Measurements from ENCODE around the gene CMTM3. TPM values are rescaled to one million over a fixed set of nuclear protein-coding genes. Genes with fewer than 3 reads are reported as not detected.

The CMTM3 gene
- total RNA-seq, 6 experiments from 2014 or later: 1.6 to 9.6 (median 5.4) TPM

DNA sequence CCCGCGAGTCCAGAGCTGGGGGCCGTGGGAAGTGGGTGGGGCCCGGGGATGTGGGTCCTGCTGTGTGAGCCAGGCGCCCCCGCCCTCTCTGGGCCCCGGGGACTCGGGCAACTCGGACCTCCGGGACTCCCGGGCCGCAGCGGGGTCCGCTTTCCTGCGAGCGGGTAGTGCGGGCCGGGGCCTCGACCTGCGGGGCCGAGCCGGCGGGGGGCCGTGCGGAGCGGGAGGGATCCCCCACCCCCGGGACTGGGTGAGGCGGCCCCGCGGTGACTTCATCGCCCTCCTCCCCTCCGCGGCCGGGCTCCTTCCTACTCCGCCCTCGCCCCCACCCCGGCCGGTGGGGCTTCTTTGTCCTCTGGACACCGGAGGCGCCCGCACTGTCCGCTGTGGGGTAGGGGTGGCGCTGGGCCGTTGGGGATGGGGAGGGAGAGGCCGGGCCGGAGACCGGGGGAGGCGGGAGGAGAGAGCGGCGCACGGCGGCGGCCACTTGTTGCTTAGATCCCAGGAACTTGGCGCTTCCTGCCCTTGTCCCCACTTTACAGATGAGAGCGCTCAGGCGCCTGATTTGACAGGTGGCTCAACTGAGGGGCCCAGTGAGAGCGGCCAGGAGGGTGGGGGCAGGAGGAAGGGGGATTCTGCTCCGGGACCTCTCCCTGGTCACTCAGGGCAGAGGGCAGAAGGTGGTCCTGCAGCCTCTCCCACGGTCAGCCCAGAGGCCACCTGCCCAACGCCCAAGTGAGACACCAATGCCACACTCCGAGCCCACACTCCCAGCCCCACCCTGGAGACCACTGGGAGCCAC is 874 bp downstream of the CMTM3 start:
- TF ChIP-seq, protein P1, sequence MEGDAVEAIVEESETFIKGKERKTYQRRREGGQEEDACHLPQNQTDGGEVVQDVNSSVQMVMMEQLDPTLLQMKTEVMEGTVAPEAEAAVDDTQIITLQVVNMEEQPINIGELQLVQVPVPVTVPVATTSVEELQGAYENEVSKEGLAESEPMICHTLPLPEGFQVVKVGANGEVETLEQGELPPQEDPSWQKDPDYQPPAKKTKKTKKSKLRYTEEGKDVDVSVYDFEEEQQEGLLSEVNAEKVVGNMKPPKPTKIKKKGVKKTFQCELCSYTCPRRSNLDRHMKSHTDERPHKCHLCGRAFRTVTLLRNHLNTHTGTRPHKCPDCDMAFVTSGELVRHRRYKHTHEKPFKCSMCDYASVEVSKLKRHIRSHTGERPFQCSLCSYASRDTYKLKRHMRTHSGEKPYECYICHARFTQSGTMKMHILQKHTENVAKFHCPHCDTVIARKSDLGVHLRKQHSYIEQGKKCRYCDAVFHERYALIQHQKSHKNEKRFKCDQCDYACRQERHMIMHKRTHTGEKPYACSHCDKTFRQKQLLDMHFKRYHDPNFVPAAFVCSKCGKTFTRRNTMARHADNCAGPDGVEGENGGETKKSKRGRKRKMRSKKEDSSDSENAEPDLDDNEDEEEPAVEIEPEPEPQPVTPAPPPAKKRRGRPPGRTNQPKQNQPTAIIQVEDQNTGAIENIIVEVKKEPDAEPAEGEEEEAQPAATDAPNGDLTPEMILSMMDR (IDR thresholded peaks at IDR 0.05): no peak
- intact Hi-C loops (cut with DNase I): loop anchor here (5.0 to 10.0 kb wide), 3 partner anchors 131 to 198 kb away; partner anchors contain the start of gene BEAN1 (in 1 of the 2)
- Histone ChIP-seq H3K4me1 (peaks cover 0 to 4% (median 2%) of the 10 kb centered on the region in 4 donors), H3K36me3 (no peaks in the 10 kb centered on the region), H3K27me3 (no peaks in the 10 kb centered on the region), H3K27ac (peak overlapping the region; percentile 63 to 89 (median 71)), H3K9me3 (no peaks in the 10 kb centered on the region), H3K4me3 (peak overlapping the region; percentile 52 to 67 (median 66))
- DNase-seq (peak in 2 of 3 donors; percentile 67 to 73), ATAC-seq (peak; percentile 16 to 47 (median 36))
- no CpG with 5 or more reads among the region's 61 CpGs for WGBS (ENCODE audit: insufficient coverage, low coverage, low lambda C conversion rate, missing lambda C conversion rate)

DNA sequence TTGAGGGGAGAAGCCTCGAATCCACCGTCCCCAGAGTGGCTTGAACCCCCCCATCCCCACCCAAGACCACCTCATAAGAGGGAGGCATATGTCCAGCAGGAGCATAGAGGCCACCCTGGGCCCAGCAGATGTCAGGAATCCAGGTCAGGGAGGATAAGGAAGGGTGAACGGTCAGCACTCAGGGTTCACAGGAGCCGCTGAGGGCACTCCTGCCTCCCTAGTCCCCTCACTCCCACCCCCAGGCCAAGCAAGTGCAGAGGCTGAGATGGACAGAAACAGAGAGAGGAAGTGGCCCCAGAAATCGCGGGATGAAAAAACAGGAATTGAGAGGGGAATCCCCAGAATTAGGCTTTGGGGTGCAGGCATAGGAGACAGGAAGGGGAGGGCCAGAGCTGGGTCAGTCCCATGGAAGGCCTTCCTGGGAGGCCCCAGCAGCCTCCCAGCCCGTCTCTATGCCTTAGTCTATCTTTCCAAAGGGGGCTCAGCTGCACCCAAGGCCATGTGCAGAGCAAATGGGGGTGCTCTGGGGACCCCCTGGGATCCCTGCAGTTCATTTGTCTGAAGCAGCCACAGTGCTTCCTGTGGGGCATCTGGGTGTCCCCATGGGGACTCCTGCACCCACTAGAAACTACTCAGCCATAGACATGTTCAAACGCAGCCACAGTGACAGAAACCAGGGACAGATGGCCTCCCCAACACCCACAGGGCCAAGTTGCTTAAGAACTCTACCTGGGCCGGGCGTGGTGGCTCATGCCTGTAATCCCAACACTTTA is 1.7 kb downstream of the CMTM3 start:
- no peaks in the 10 kb centered on the region for H3K36me3 ChIP-seq
- H3K9me3 ChIP-seq: no peaks in the 10 kb centered on the region
- peak overlapping the region in 1 of 3 donors; percentile 67 for H3K4me3 ChIP-seq
- peaks cover 0 to 4% (median 2%) of the 10 kb centered on the region in 4 donors for H3K4me1 ChIP-seq
- 49% methylated on average over 8 of the region's 10 CpGs for WGBS (ENCODE audit: insufficient coverage, low coverage, low lambda C conversion rate, missing lambda C conversion rate)
- TF ChIP-seq, protein P1 (IDR thresholded peaks at IDR 0.05): no peak
- no peak for TF ChIP-seq POLR2A (IDR thresholded peaks at IDR 0.05)
- no peaks in the 10 kb centered on the region for H3K27me3 ChIP-seq
- no peak for DNase-seq
- no peak for ATAC-seq
- intact Hi-C loops (cut with DNase I): loop anchor here (5.0 to 10.0 kb wide), 3 partner anchors 131 to 199 kb away; partner anchors contain the start of gene BEAN1 (in 1 of the 2)
- H3K27ac ChIP-seq: peak overlapping the region in 2 of 3 donors; percentile 63 to 89

DNA sequence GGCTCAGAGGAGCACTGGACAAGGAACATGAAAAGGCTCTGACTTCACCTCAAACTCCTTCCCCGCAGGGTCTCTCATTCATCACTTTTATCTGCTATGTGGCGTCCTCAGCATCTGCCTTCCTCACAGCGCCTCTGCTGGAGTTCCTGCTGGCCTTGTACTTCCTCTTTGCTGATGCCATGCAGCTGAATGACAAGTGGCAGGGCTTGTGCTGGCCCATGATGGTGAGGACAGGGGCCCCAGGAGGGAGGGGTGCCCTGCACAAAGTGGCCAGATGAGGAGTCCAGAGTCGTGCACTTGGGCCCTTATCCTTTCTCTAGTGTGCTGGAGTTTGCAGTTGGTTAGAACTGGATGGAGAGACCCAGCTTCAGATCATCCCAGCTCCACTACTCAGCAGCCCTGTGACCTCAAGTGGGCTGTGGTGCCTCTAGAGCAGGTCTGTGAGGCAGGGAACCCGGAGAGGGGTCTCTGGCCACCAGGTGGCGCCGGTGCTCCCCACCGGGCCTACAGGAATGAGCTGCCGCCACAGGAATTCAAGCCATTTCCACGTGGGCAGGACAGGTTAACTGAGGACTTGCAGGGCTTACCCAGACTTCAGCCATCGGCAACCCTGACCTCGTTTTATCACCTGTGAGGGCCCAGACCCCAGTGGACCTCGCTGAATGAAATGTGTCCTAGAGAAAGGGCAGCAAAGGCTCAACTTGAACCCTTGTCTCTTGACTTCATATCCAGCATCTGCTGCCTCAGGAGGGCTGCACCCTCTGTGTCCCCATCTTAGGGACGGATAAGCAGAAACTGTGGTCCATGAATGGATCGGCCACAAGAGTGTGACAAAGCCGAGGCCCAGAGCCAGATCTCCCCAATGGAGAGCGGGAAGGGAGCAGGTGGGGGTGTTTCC is 4.0 kb downstream of the CMTM3 start:
- ATAC-seq: peak; percentile 84 to 85 (median 84)
- no peak overlapping the region for H3K4me3 ChIP-seq
- H3K36me3 ChIP-seq: no peaks in the 10 kb centered on the region
- 19% methylated on average over 14 of the region's 17 CpGs for WGBS (ENCODE audit: insufficient coverage, low coverage, low lambda C conversion rate, missing lambda C conversion rate)
- TF ChIP-seq, protein P1 (IDR thresholded peaks at IDR 0.05): peak; percentile 85 to 93 (median 91)
- no peak for TF ChIP-seq POLR2A (IDR thresholded peaks at IDR 0.05)
- intact Hi-C loops (cut with DNase I): loop anchor here (5.0 to 10.0 kb wide), 3 partner anchors 134 to 201 kb away; partner anchors contain the start of gene BEAN1 (in 1 of the 2)
- DNase-seq: peak; percentile 88 to 90 (median 88)
- no peaks in the 10 kb centered on the region for H3K9me3 ChIP-seq
- peaks cover 0 to 4% (median 2%) of the 10 kb centered on the region in 4 donors for H3K4me1 ChIP-seq
- H3K27me3 ChIP-seq: no peaks in the 10 kb centered on the region
- H3K27ac ChIP-seq: no peak overlapping the region

DNA sequence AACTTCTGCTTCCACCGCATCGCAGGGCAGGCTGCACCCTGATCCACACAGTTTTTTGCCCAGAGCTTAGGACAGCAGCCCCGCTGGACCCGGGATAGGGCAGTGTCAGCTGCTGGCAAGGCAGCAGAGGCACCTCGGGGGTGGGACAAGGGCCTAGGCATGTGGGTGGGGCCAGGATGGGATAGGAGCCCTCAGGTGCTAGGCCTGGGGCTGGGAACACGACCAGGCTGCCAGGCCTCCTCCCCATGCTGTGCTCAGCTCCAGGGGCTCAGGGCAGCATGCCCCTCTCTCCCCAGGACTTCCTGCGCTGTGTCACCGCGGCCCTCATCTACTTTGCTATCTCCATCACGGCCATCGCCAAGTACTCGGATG is 4.6 kb downstream of the CMTM3 start:
- no peak for ATAC-seq
- intact Hi-C loops (cut with DNase I): loop anchor here (5.0 to 10.0 kb wide), 3 partner anchors 134 to 202 kb away; partner anchors contain the start of gene BEAN1 (in 1 of the 2)
- H3K27me3 ChIP-seq: no peaks in the 10 kb centered on the region
- H3K36me3 ChIP-seq: no peaks in the 10 kb centered on the region
- H3K27ac ChIP-seq: no peak overlapping the region
- H3K9me3 ChIP-seq: no peaks in the 10 kb centered on the region
- TF ChIP-seq, protein P1 (IDR thresholded peaks at IDR 0.05): no peak
- TF ChIP-seq POLR2A (IDR thresholded peaks at IDR 0.05): no peak
- no peak for DNase-seq
- peaks cover 0 to 4% (median 2%) of the 10 kb centered on the region in 4 donors for H3K4me1 ChIP-seq
- WGBS (ENCODE audit: insufficient coverage, low coverage, low lambda C conversion rate, missing lambda C conversion rate): no CpG with 5 or more reads among the region's 12 CpGs
- H3K4me3 ChIP-seq: no peak overlapping the region
